AG09309 (cell line): ENCODE results near the gene MYH3.
A peak's percentile ranks its signal among the peaks of the same experiment; 100 is the strongest.

Experiments
- DNase-seq: peaks from one replicate; pipeline ENCODE4 v3.0.0-alpha.2; 2010; ENCODE audit warnings: low read depth
- H3K4me3 ChIP-seq: 2 replicates; pipeline ENCODE4 v1.5.1; 2011; ENCODE audit warnings: mild to moderate bottlenecking, low read depth, low read length, moderate library complexity; ENCODE audit not compliant: control insufficient read depth
- CTCF ChIP-seq: IDR thresholded peaks from 2 replicates; pipeline ENCODE4 v1.5.1; 2011; ENCODE audit warnings: mild to moderate bottlenecking, low read depth, low read length, inconsistent platforms; ENCODE audit not compliant: insufficient read depth, control insufficient read depth; ENCODE audit errors: missing control alignments

The MYH3 gene

GRCh38 chr17:10628756-10629155 is 28.4 kb downstream of the MYH3 start:
- DNase-seq = no peak

GRCh38 chr17:10626390-10626789 is 30.7 kb downstream of the MYH3 start:
- no peak for DNase-seq
- no peak for TF ChIP-seq CTCF
- no peak overlapping the region for H3K4me3 ChIP-seq

More at GRCh38 chr17:10628756-10629155, 28.4 kb downstream of the MYH3 start:
- no peak overlapping the region for H3K4me3 ChIP-seq
- TF ChIP-seq CTCF = peak; percentile 42

GRCh38 chr17:10624969-10625368 is 32.1 kb downstream of the MYH3 start:
- no peak for DNase-seq

GRCh38 chr17:10623737-10624338 is 33.3 kb downstream of the MYH3 start:
- no peak for DNase-seq
- no peak overlapping the region for H3K4me3 ChIP-seq
- no peak for TF ChIP-seq CTCF

More at GRCh38 chr17:10624969-10625368, 32.1 kb downstream of the MYH3 start:
- H3K4me3 ChIP-seq = no peak overlapping the region
- no peak for TF ChIP-seq CTCF

- no peak overlapping the region for H3K4me3 ChIP-seq
- TF ChIP-seq CTCF = no peak
- no peak for DNase-seq
Observed at GRCh38 chr17:10622617-10623485, 34.3 kb downstream of the MYH3 start.

GRCh38 chr17:10621397-10621796 is 35.7 kb downstream of the MYH3 start:
- TF ChIP-seq CTCF = no peak
- DNase-seq = no peak
- no peak overlapping the region for H3K4me3 ChIP-seq

GRCh38 chr17:10620823-10621222 is 36.3 kb downstream of the MYH3 start:
- no peak overlapping the region for H3K4me3 ChIP-seq
- TF ChIP-seq CTCF = no peak
- no peak for DNase-seq
